ENCODE results near the gene SRPRB. TPM values are rescaled to one million over a fixed set of nuclear protein-coding genes. Genes with fewer than 3 reads are reported as not detected.
A peak's percentile ranks its signal among the peaks of the same experiment; 100 is the strongest.

SRPRB gene
- total and polyA plus RNA-seq, 9 of the 15 experiments (the other 6 are each of a cell fraction or from before 2014, with no cell fraction given), result 29.5 to 66.0 (median 41.4) TPM

- TF ChIP-seq JUND (IDR thresholded peaks at IDR 0.05; ENCODE audit: borderline replicate concordance, low read depth, low read length) (no peak), JUND (tag; IDR thresholded peaks at IDR 0.05; ENCODE audit: borderline replicate concordance, low read depth, low read length) (0 out of 3 replicates have a peak, but pooled peaks have one; percentile 17)
These were observed 5.6 kb upstream of the SRPRB start (continued) for GRCh38 chr3:133799794-133800585.

DNA sequence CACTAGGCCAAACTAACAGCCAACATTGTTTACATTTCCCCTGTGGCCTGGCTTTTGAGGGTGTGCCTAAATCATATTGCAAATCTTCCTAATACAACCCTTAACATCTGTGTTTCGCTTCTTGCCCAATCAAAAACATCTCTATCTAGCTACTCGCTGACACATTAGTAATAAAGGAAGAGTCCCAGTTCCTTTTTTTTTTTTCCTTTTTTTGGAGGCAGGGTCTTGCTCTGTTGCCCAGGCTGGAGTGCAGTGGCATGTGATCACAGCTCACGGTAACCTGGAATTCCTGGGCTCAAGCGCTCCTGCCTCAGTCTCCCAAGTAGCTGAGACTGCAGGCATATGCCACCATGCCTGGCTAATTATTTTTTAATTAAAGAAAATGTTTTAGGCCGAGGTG, 2.1 kb upstream of the SRPRB start:
- WGBS (ENCODE audit: insufficient coverage, low coverage, missing lambda C conversion rate), result 52% methylated on average over 3 of the region's 5 CpGs
- Histone ChIP-seq H2AFZ (ENCODE audit: low read depth, low read length) (no peak overlapping the region), H3K9me1 (ENCODE audit: control insufficient read depth, insufficient read depth, low read length) (no peaks in the 10 kb centered on the region), H3K9ac (ENCODE audit: insufficient read depth in 1 of 2, low read depth in 2 of 2, low read length in 2 of 2) (no peak overlapping the region), H3K36me3 (ENCODE audit: control insufficient read depth, insufficient read depth, low read length) (peaks cover 14% of the 10 kb centered on the region; the same call in 2 of the 3 replicates), H3K27me3 (ENCODE audit: control insufficient read depth in 2 of 2, insufficient read depth in 2 of 2, low read length in 2 of 2) (no peaks in the 10 kb centered on the region), H3K4me3 (no peak overlapping the region), H3K27ac (ENCODE audit: extremely low read depth, low read depth, low read length) (no peak overlapping the region), H3K9me3 (replicated peaks; ENCODE audit: control insufficient read depth, insufficient read depth, low read depth, low read length) (no peaks in the 10 kb centered on the region), H3K79me2 (ENCODE audit: control insufficient read depth, insufficient read depth, low read length) (peaks cover 24% of the 10 kb centered on the region), H3K4me2 (ENCODE audit: insufficient read depth, low read length) (no peak overlapping the region), H4K20me1 (replicated peaks; ENCODE audit: control insufficient read depth, insufficient read depth, low read length) (no peaks in the 10 kb centered on the region), H3K4me1 (replicated peaks in 1 of 2; ENCODE audit: control insufficient read depth in 2 of 2, insufficient read depth in 2 of 2, low read length in 2 of 2) (no peaks in the 10 kb centered on the region; a peak in 1 of 5 replicates)
- in situ Hi-C loops (cut with MboI), result loop anchor here (5.0 to 25.0 kb wide), 4 partner anchors 131 to 1066 kb away; partner anchors contain the start of genes ANAPC13, CEP63 and TMEM108
- POLR2A ChIA-PET, result no interaction called here
- no peak for FAIRE-seq
- no peak for DNase-seq (ENCODE audit: extremely low read depth in 1 of 4, low spot score in 3 of 4)
- intact Hi-C loops (cut with micrococcal nuclease), result no loop called here
- CTCF ChIA-PET (ENCODE audit: low intra/inter-chr PET ratio), result no interaction called here
- ATAC-seq, result no peak
- TF ChIP-seq ZNF121 (CRISPR knock-in tag; conservative IDR thresholded peaks at IDR 0.05) (peak; percentile 58), MTA3 (IDR thresholded peaks at IDR 0.05; ENCODE audit: borderline replicate concordance) (no peak)
- no TSS peak for BruUV-seq (replicated peaks)
